ENCODE results near the gene SYPL1. TPM values are rescaled to one million over a fixed set of nuclear protein-coding genes. Genes with fewer than 3 reads are reported as not detected.

Gene SYPL1
- total RNA-seq, 4 donors from 2014 or later = 119 to 165 (median 132) TPM

- Histone ChIP-seq H3K27me3 (no peaks in the 10 kb centered on the region), H3K27ac (no peak overlapping the region), H3K9me3 (no peaks in the 10 kb centered on the region), H3K36me3 (no peaks in the 10 kb centered on the region), H3K4me1 (peaks cover 0 to 5% of the 10 kb centered on the region in 2 donors), H3K4me3 (replicated peaks in 1 of 3) (no peak overlapping the region)
- intact Hi-C loops (cut with DNase I) = no loop called here
- 64 to 81% methylated on average over 1 of the region's 1 CpG for WGBS, 2 donors
- no peak for DNase-seq
- TF ChIP-seq CTCF (IDR thresholded peaks at IDR 0.05) (no peak), POLR2A (IDR thresholded peaks at IDR 0.05) (no peak)
Measured at GRCh38 chr7:106122713-106123112, 10.6 kb upstream of the SYPL1 start.

GRCh38 chr7:106121189-106121810 lies 9.2 kb upstream of the SYPL1 start:
- intact Hi-C loops (cut with DNase I) = no loop called here
- H3K4me3 ChIP-seq (replicated peaks in 1 of 3) = no peak overlapping the region
- H3K27ac ChIP-seq = no peak overlapping the region
- no peaks in the 10 kb centered on the region for H3K36me3 ChIP-seq
- DNase-seq = no peak
- no peaks in the 10 kb centered on the region for H3K27me3 ChIP-seq
- no peaks in the 10 kb centered on the region for H3K9me3 ChIP-seq
- WGBS, 2 donors = 86% methylated on average over 3 of the region's 3 CpGs
- no peak for TF ChIP-seq POLR2A (IDR thresholded peaks at IDR 0.05)
- TF ChIP-seq CTCF (IDR thresholded peaks at IDR 0.05) = no peak
- H3K4me1 ChIP-seq = peaks cover 0 to 5% of the 10 kb centered on the region in 2 donors

GRCh38 chr7:106120500-106120899 lies 8.4 kb upstream of the SYPL1 start:
- H3K4me3 ChIP-seq (replicated peaks in 1 of 3) = no peak overlapping the region
- H3K4me1 ChIP-seq = peaks cover 0 to 5% of the 10 kb centered on the region in 2 donors
- TF ChIP-seq POLR2A (IDR thresholded peaks at IDR 0.05) (no peak), CTCF (IDR thresholded peaks at IDR 0.05) (no peak)
- H3K27ac ChIP-seq = no peak overlapping the region
- intact Hi-C loops (cut with DNase I) = no loop called here
- 85 to 88% methylated on average over 2 of the region's 2 CpGs for WGBS, 2 donors
- no peak for DNase-seq
- H3K36me3 ChIP-seq = no peaks in the 10 kb centered on the region
- H3K9me3 ChIP-seq = no peaks in the 10 kb centered on the region
- H3K27me3 ChIP-seq = no peaks in the 10 kb centered on the region

GRCh38 chr7:106119719-106120118 lies 7.6 kb upstream of the SYPL1 start:
- 89 to 96% methylated on average over 3 of the region's 3 CpGs for WGBS, 2 donors
- no peaks in the 10 kb centered on the region for H3K27me3 ChIP-seq
- H3K27ac ChIP-seq = no peak overlapping the region
- DNase-seq = no peak
- H3K9me3 ChIP-seq = no peaks in the 10 kb centered on the region
- H3K4me3 ChIP-seq (replicated peaks in 1 of 3) = no peak overlapping the region
- TF ChIP-seq CTCF (IDR thresholded peaks at IDR 0.05) (no peak), POLR2A (IDR thresholded peaks at IDR 0.05) (no peak)
- no peaks in the 10 kb centered on the region for H3K36me3 ChIP-seq
- intact Hi-C loops (cut with DNase I) = loop anchor here (10.0 kb wide), 1 partner anchor 65 kb away; no protein-coding TSS in a partner anchor
- H3K4me1 ChIP-seq = peaks cover 0 to 5% of the 10 kb centered on the region in 2 donors

- intact Hi-C loops (cut with DNase I) = loop anchor here (10.0 kb wide), 1 partner anchor 63 kb away; no protein-coding TSS in a partner anchor
- H3K27me3 ChIP-seq = no peaks in the 10 kb centered on the region
- no peaks in the 10 kb centered on the region for H3K36me3 ChIP-seq
- peaks cover 0 to 6% of the 10 kb centered on the region in 2 donors for H3K4me1 ChIP-seq
- H3K4me3 ChIP-seq (replicated peaks in 1 of 3) = no peak overlapping the region
- H3K9me3 ChIP-seq = no peaks in the 10 kb centered on the region
- TF ChIP-seq CTCF (IDR thresholded peaks at IDR 0.05) = no peak
- no peak for TF ChIP-seq POLR2A (IDR thresholded peaks at IDR 0.05)
- no peak overlapping the region for H3K27ac ChIP-seq
- DNase-seq = no peak
- WGBS, 2 donors = 84 to 88% methylated on average over 9 of the region's 9 CpGs
Measured at GRCh38 chr7:106117786-106118544, 5.9 kb upstream of the SYPL1 start.

All from thyroid gland (tissue), 4 donors.